H1 (cell line): Measurements from ENCODE around the gene NFATC4. TPM values are rescaled to one million over a fixed set of nuclear protein-coding genes. Genes with fewer than 3 reads are reported as not detected.

ENCODE experiments used
- CTCF ChIA-PET: fragments of 300-600 bp; sonication (Branson Sonifier 250); formaldehyde crosslinking; loops from one replicate; lab custom pipeline; 2021; ENCODE audit not compliant: partially characterized antibody; lab: Charles Lee
- POLR2A ChIA-PET: fragments of 300-600 bp; sonication (Branson Sonifier 250); formaldehyde crosslinking; loops from one replicate; lab custom pipeline; 2021; ENCODE audit warnings: inconsistent platforms; ENCODE audit not compliant: partially characterized antibody; lab: Charles Lee
- DNase-seq, 2 experiments: peaks; one replicate each; pipeline versions ENCODE4 v3.0.0 to v3.0.0-alpha.2; 2010 to 2022; ENCODE audit warnings: low spot score in 2 of 2, low read depth in 1 of 2, mixed read lengths in 1 of 2
- FAIRE-seq: peaks from 2 replicates; lab custom pipeline; 2011; peaks lifted over from hg19 to GRCh38; lab: Jason Lieb, UNC
- H2AFZ ChIP-seq: 2 replicates; pipeline ENCODE4 v1.8.1; 2012; ENCODE audit warnings: low read length, inconsistent platforms
- H2AK5ac ChIP-seq: 2 replicates; pipeline ENCODE4 v1.6.1; 2013; ENCODE audit warnings: low read depth, low read length
- H2BK120ac ChIP-seq: replicated peaks from 2 replicates; pipeline ENCODE3; 2013; ENCODE audit warnings: low read depth, low read length, inconsistent platforms
- H2BK12ac ChIP-seq: 2 replicates; pipeline ENCODE4 v1.6.1; 2013; ENCODE audit warnings: low read depth, low read length
- H2BK15ac ChIP-seq: 2 replicates; pipeline ENCODE4 v1.6.1; 2013; ENCODE audit warnings: low read length
- H2BK20ac ChIP-seq: 2 replicates; pipeline ENCODE4 v1.6.1; 2013; ENCODE audit warnings: low read length
- H2BK5ac ChIP-seq: 2 replicates; pipeline ENCODE4 v1.6.1; 2013; ENCODE audit warnings: low read depth, low read length
- H3K14ac ChIP-seq: 2 replicates; pipeline ENCODE4 v1.6.1; 2013; ENCODE audit warnings: inconsistent platforms; ENCODE audit not compliant: insufficient read length
- H3K18ac ChIP-seq: 2 replicates; pipeline ENCODE4 v1.6.1; 2013; ENCODE audit warnings: low read length; ENCODE audit errors: extremely low read depth
- H3K23ac ChIP-seq: 2 replicates; pipeline ENCODE4 v1.6.1; 2013; ENCODE audit warnings: inconsistent platforms; ENCODE audit not compliant: insufficient read length
- H3K23me2 ChIP-seq: 2 replicates; pipeline ENCODE4 v1.6.1; 2013; ENCODE audit warnings: low read depth, low read length
- H3K27ac ChIP-seq: 2 replicates; pipeline ENCODE4 v1.6.1; 2011; ENCODE audit warnings: low read depth, low read length, inconsistent platforms
- H3K27me3 ChIP-seq, 4 experiments: replicated peaks in 1 of 4; 1 replicate in 1 of 4; 2 replicates in 3 of 4; pipeline versions ENCODE4 v1.6.1 to v1.8.1; 2011 to 2013; ENCODE audit warnings: low read length in 3 of 4, mild to moderate bottlenecking in 3 of 4, inconsistent platforms in 2 of 4, mixed read lengths in 2 of 4, moderate library complexity in 1 of 4; ENCODE audit not compliant: control insufficient read depth in 3 of 4, insufficient read depth in 3 of 4; ENCODE audit errors: extremely low read depth in 1 of 4
- H3K36me3 ChIP-seq, 4 experiments: 2 replicates each; pipeline versions ENCODE4 v1.6.1 to v1.8.1; 2011 to 2013; ENCODE audit warnings: mild to moderate bottlenecking in 4 of 4, low read length in 3 of 4, moderate library complexity in 2 of 4, control low read depth in 1 of 4, inconsistent platforms in 1 of 4; ENCODE audit not compliant: insufficient read depth in 4 of 4, control insufficient read depth in 2 of 4
- H3K4ac ChIP-seq: replicated peaks from 2 replicates; pipeline ENCODE3; 2013; ENCODE audit warnings: low read length, low read depth, mixed read lengths, inconsistent platforms; ENCODE audit not compliant: insufficient read length
- H3K4me1 ChIP-seq, 4 experiments: replicated peaks in 1 of 4; 1 replicate in 1 of 4; 2 replicates in 3 of 4; pipeline versions ENCODE4 v1.6.1 to v1.8.1; 2011 to 2013; ENCODE audit warnings: low read length in 3 of 4, inconsistent platforms in 2 of 4, mixed read lengths in 1 of 4; ENCODE audit not compliant: insufficient read depth in 4 of 4, control insufficient read depth in 3 of 4
- H3K4me2 ChIP-seq, 2 experiments: 2 replicates each; pipeline versions ENCODE4 v1.6.1 to v1.8.1; 2011 to 2013; ENCODE audit warnings: low read depth in 2 of 2, low read length in 2 of 2, control low read depth in 1 of 2, inconsistent platforms in 1 of 2, mild to moderate bottlenecking in 1 of 2; ENCODE audit not compliant: insufficient read depth in 1 of 2
- H3K4me3 ChIP-seq, 4 experiments: fragments of 200-600, 300-600 bp in 1 of 4; sonication (generic), shearing (Covaris generic), sonication (Bioruptor Twin) in 1 of 4; 2 replicates each; pipeline versions ENCODE4 v1.5.1 to v1.8.1; 2011 to 2016; ENCODE audit warnings: low read length in 4 of 4, low read depth in 3 of 4, control low read depth in 2 of 4, inconsistent platforms in 2 of 4, mild to moderate bottlenecking in 2 of 4, mixed read lengths in 1 of 4, moderate library complexity in 1 of 4; ENCODE audit not compliant: insufficient read depth in 2 of 4; ENCODE audit errors: extremely low read depth in 1 of 4
- H3K56ac ChIP-seq: replicated peaks from 2 replicates; pipeline ENCODE3; 2013; ENCODE audit warnings: low read depth, mild to moderate bottlenecking, mixed read lengths, low read length, inconsistent platforms; ENCODE audit not compliant: insufficient read length
- H3K79me1 ChIP-seq: 2 replicates; pipeline ENCODE4 v1.6.1; 2013; ENCODE audit warnings: low read depth, low read length, control low read depth
- H3K79me2 ChIP-seq, 2 experiments: 2 replicates each; pipeline versions ENCODE4 v1.6.1 to v1.8.1; 2012 to 2013; ENCODE audit warnings: low read length in 2 of 2, mild to moderate bottlenecking in 2 of 2, inconsistent platforms in 1 of 2; ENCODE audit not compliant: insufficient read depth in 2 of 2, control insufficient read depth in 1 of 2
- H3K9ac ChIP-seq, 4 experiments: replicated peaks in 1 of 4; 1 replicate in 1 of 4; 2 replicates in 3 of 4; pipeline versions ENCODE4 v1.6.1 to v1.8.1; 2011 to 2013; ENCODE audit warnings: low read depth in 3 of 4, low read length in 3 of 4, control low read depth in 2 of 4, mild to moderate bottlenecking in 2 of 4, moderate library complexity in 2 of 4, inconsistent platforms in 1 of 4; ENCODE audit errors: extremely low read depth in 1 of 4
- H3K9me3 ChIP-seq, 2 experiments: 2 replicates each; pipeline versions ENCODE4 v1.6.1 to v1.8.1; 2012 to 2013; ENCODE audit warnings: mild to moderate bottlenecking in 2 of 2, moderate library complexity in 2 of 2, control low read depth in 1 of 2, inconsistent platforms in 1 of 2, low read depth in 1 of 2, low read length in 1 of 2, mixed read lengths in 1 of 2; ENCODE audit not compliant: insufficient read depth in 2 of 2
- H4K20me1 ChIP-seq, 2 experiments: replicated peaks in 1 of 2; 2 replicates each; pipeline versions ENCODE3 to v1.8.1; 2011 to 2013; ENCODE audit warnings: inconsistent platforms in 2 of 2, low read length in 2 of 2, mild to moderate bottlenecking in 1 of 2; ENCODE audit not compliant: insufficient read depth in 2 of 2, control insufficient read depth in 1 of 2
- H4K5ac ChIP-seq: 2 replicates; pipeline ENCODE4 v1.6.1; 2013; ENCODE audit warnings: low read length, low read depth, mixed read lengths, inconsistent platforms; ENCODE audit not compliant: insufficient read length
- H4K8ac ChIP-seq: 2 replicates; pipeline ENCODE4 v1.8.0; 2013; ENCODE audit warnings: mild to moderate bottlenecking, moderate library complexity, low read length, inconsistent platforms; ENCODE audit not compliant: insufficient read depth; ENCODE audit errors: extremely low read depth
- H4K91ac ChIP-seq: replicated peaks from 2 replicates; pipeline ENCODE3; 2013; ENCODE audit warnings: low read length, mixed read lengths, inconsistent platforms; ENCODE audit not compliant: insufficient read length
- ASH2L ChIP-seq: fragments of 200-600, 300-600 bp; sonication (generic); IDR thresholded peaks from one replicate; pipeline ENCODE4 v1.7.1; 2017; ENCODE audit warnings: low read length
- ATF2 ChIP-seq: IDR thresholded peaks from 2 replicates; pipeline ENCODE4 v1.6.1; 2012; ENCODE audit warnings: low read length, inconsistent platforms
- ATF3 ChIP-seq: IDR thresholded peaks from 2 replicates; pipeline ENCODE4 v1.6.1; 2011; ENCODE audit warnings: low read depth, mild to moderate bottlenecking, low read length; ENCODE audit not compliant: insufficient read depth
- CBX5 ChIP-seq: fragments of 300-800, 300-1000 bp; sonication (generic); IDR thresholded peaks from 2 replicates; pipeline ENCODE4 v1.7.1; 2016; ENCODE audit warnings: antibody characterized with exemption, low read length, low read depth
- CHD2 ChIP-seq: IDR thresholded peaks from 2 replicates; pipeline ENCODE4 v1.6.1; 2012; ENCODE audit warnings: low read length, improper control_type of control experiment
- JUN ChIP-seq: IDR thresholded peaks from 2 replicates; pipeline ENCODE4 v1.6.1; 2011; ENCODE audit warnings: low read depth, mild to moderate bottlenecking, improper control_type of control experiment, low read length
- MAFK ChIP-seq: IDR thresholded peaks from 2 replicates; pipeline ENCODE4 v1.6.1; 2012; ENCODE audit warnings: low read depth, mild to moderate bottlenecking, improper control_type of control experiment, low read length
- RAD21 ChIP-seq, 2 experiments: IDR thresholded peaks in 1 of 2; conservative IDR thresholded peaks in 1 of 2; 2 replicates each; pipeline ENCODE4 v1.6.1; 2011; ENCODE audit warnings: low read depth in 2 of 2, low read length in 2 of 2, improper control_type of control experiment in 1 of 2, inconsistent platforms in 1 of 2, mild to moderate bottlenecking in 1 of 2, moderate library complexity in 1 of 2
- WGBS, 2 experiments: shearing (Covaris generic) in 1 of 2; methylation state at CpG; one replicate each; pipeline versions ENCODE4 v1.1.6 to v1.1.7; 2013 to 2015; ENCODE audit warnings: low lambda C conversion rate in 2 of 2, mixed read lengths in 2 of 2, inconsistent platforms in 1 of 2, low coverage in 1 of 2, missing lambda C conversion rate in 1 of 2; ENCODE audit not compliant: insufficient replicate concordance in 2 of 2, insufficient coverage in 1 of 2, insufficient read length in 1 of 2; ENCODE audit errors: extremely low coverage in 1 of 2, missing lambda C conversion rate in 1 of 2; 5-methylcytosine and 5-hydroxymethylcytosine counted together
- polyA plus RNA-seq, 7 experiments: library from polyadenylated mRNA; depleted of rRNA in 3 of 7; stranded (reverse) in 5 of 7; unstranded in 2 of 7; fragments of >200 nt in 5 of 7; fragments of 200-250 nt in 2 of 7; gene quantifications; 1 replicate in 5 of 7; 2 replicates in 1 of 7; 4 replicates in 1 of 7; pipeline versions ENCODE4 v1.2.1 to v1.2.3, GENCODE V29; 2011 to 2013; ENCODE audit warnings: missing spikeins in 2 of 7, mixed read lengths in 2 of 7
- total RNA-seq: library from RNA; stranded (reverse); fragmentation: NEBNext Ultra II Directional; extraction: Animal tissue kit (Norgen Biotek cat#: 25700); gene quantifications from 2 replicates; pipeline ENCODE4 v1.2.1, GENCODE V29; 2021
- TF ChIP-seq, protein P1 (sequence below): IDR thresholded peaks from 2 replicates; pipeline ENCODE4 v1.6.1; 2012; ENCODE audit warnings: inconsistent platforms

The NFATC4 gene
- total and polyA plus RNA-seq, 2 of the 8 experiments (the other 6 are each of a cell fraction or from before 2014, with no cell fraction given) = 47.3 to 50.3 TPM

DNA sequence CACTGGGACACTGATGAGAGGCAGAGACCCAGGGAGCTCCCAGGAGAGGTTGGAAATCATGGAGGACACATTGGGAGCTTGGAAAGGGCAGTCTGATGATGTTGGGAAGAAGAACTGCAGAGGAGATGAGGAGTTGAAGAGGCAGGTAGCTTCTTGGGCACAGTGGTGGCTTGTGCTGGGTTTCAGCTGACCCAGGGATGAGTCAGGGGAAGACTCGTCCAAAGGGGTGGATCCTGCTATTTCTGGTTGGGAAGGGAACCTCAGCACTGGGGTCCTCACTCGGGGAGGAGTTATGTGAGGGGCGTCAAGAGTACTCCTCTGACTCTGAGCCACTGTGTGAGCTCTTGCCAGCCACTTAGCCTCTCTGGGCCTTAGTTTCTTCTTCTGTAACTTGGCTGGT lies 44.6 kb upstream of the NFATC4 start:
- no peak overlapping the region for H4K91ac ChIP-seq
- no peak overlapping the region for H4K8ac ChIP-seq
- CTCF ChIA-PET = interaction anchor here (1.1 to 27.8 kb wide), 8 partner anchors 9 to 104 kb away, joined by 3 to 664 read pairs (median 5); partner anchors contain the start of genes CBLN3, CIDEB, KHNYN and TINF2
- H4K5ac ChIP-seq = no peak overlapping the region
- H3K4me2 ChIP-seq = no peak overlapping the region
- POLR2A ChIA-PET = interaction anchor here (0.6 to 1.1 kb wide), 2 partner anchors 12 to 85 kb away, joined by 3 read pairs; partner anchors contain the start of gene ADCY4
- no peak overlapping the region for H3K56ac ChIP-seq
- H3K9ac ChIP-seq = no peak overlapping the region
- no peak overlapping the region for H2BK5ac ChIP-seq
- no peaks in the 10 kb centered on the region for H3K36me3 ChIP-seq
- H2BK120ac ChIP-seq = no peak overlapping the region
- FAIRE-seq (no peak), DNase-seq (no peak)
- no peak overlapping the region for H2AFZ ChIP-seq
- H3K4me3 ChIP-seq = no peak overlapping the region
- H3K4ac ChIP-seq = no peak overlapping the region
- WGBS, 2 experiments = 73% methylated on average over 3 of the region's 3 CpGs; no CpG with 5 or more reads in 1 of the 2 experiments
- no peak overlapping the region for H2BK20ac ChIP-seq
- no peaks in the 10 kb centered on the region for H3K79me1 ChIP-seq
- H2BK12ac ChIP-seq = 0 out of 2 replicates have a peak overlapping the region, but pooled peaks have one; percentile 17
- H3K9me3 ChIP-seq = no peaks in the 10 kb centered on the region
- H3K18ac ChIP-seq = no peak overlapping the region
- H2AK5ac ChIP-seq = no peak overlapping the region
- H3K23me2 ChIP-seq = no peaks in the 10 kb centered on the region; the same call in 1 of the 2 replicates
- no peaks in the 10 kb centered on the region for H4K20me1 ChIP-seq
- TF ChIP-seq RAD21 (IDR thresholded peaks at IDR 0.05 in 1 of 2, conservative IDR thresholded peaks at IDR 0.05 in 1 of 2; ENCODE audit: low read depth in 2 of 2, low read length in 2 of 2) = no peak
- no peak for TF ChIP-seq ATF2
- no peak for TF ChIP-seq ASH2L
- TF ChIP-seq CHD2 = no peak
- no peak for TF ChIP-seq JUN
- TF ChIP-seq, protein P1, sequence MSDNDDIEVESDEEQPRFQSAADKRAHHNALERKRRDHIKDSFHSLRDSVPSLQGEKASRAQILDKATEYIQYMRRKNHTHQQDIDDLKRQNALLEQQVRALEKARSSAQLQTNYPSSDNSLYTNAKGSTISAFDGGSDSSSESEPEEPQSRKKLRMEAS = no peak
- no peak for TF ChIP-seq ATF3
- no peak for TF ChIP-seq CBX5
- no peak for TF ChIP-seq MAFK
- H3K27ac ChIP-seq = no peak overlapping the region
- H3K14ac ChIP-seq = no peak overlapping the region
- H3K27me3 ChIP-seq = peaks cover 0 to 30% (median 17%) of the 10 kb centered on the region in 4 experiments; a peak in 6 of 7 replicates
- H2BK15ac ChIP-seq = no peak overlapping the region
- no peaks in the 10 kb centered on the region for H3K4me1 ChIP-seq
- no peak overlapping the region for H3K23ac ChIP-seq
- no peaks in the 10 kb centered on the region for H3K79me2 ChIP-seq
